Measurements from ENCODE around the gene CAMLG. TPM values are rescaled to one million over a fixed set of nuclear protein-coding genes. Genes with fewer than 3 reads are reported as not detected.

Gene CAMLG
- total RNA-seq, 1 donor from 2014 or later: 27.0 TPM

DNA sequence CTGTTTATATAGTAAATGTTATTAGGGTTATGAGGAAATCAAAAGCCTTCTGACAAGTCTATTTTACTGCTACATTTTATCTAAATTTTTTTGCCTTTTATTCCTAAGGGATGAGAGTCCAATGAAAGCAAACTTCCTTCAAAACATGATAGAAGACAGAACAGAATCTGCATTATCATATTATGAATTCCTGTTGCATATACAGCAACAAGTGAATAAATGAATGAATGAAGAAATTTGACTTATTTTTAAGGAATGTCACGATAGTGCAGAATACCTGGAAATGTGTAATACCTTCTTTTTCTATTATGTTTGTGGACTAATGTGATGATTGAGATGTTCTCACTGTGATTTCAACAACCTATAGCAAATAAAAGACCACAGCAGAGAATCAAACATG is 13.5 kb upstream of the CAMLG start:
- Histone ChIP-seq H3K36me3 (peaks cover 59% of the 10 kb centered on the region), H3K27ac (no peak overlapping the region), H3K4me1 (no peaks in the 10 kb centered on the region), H3K9me3 (no peaks in the 10 kb centered on the region), H3K27me3 (no peaks in the 10 kb centered on the region), H3K4me3 (no peak overlapping the region)
- DNase-seq (no peak), ATAC-seq (no peak)
- intact Hi-C loops (cut with DNase I): no loop called here
- TF ChIP-seq, protein P1, sequence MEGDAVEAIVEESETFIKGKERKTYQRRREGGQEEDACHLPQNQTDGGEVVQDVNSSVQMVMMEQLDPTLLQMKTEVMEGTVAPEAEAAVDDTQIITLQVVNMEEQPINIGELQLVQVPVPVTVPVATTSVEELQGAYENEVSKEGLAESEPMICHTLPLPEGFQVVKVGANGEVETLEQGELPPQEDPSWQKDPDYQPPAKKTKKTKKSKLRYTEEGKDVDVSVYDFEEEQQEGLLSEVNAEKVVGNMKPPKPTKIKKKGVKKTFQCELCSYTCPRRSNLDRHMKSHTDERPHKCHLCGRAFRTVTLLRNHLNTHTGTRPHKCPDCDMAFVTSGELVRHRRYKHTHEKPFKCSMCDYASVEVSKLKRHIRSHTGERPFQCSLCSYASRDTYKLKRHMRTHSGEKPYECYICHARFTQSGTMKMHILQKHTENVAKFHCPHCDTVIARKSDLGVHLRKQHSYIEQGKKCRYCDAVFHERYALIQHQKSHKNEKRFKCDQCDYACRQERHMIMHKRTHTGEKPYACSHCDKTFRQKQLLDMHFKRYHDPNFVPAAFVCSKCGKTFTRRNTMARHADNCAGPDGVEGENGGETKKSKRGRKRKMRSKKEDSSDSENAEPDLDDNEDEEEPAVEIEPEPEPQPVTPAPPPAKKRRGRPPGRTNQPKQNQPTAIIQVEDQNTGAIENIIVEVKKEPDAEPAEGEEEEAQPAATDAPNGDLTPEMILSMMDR (IDR thresholded peaks at IDR 0.05): no peak

DNA sequence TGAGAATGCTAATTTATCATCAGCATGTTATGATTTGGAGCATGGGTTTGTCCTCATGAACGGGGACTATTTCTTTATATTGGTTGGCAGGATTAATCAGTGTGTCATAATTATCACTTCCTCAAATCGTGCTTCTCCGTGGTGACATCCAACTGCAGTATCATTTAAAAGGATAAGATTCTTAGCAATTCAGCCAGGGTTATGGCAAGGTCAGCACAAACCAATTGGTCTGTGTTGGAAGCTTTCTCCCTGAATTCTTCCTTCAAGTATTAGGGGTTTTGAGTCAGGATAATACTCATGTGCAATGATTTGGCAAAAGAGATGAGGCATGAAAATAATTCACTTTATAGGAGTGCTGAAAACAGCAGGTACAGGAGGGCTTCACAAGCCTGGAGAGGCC is 5.5 kb upstream of the CAMLG start:
- intact Hi-C loops (cut with DNase I): no loop called here
- H3K27ac ChIP-seq: no peak overlapping the region
- no peak overlapping the region for H3K4me3 ChIP-seq
- H3K36me3 ChIP-seq: no peaks in the 10 kb centered on the region
- H3K9me3 ChIP-seq: no peaks in the 10 kb centered on the region
- DNase-seq: no peak
- ATAC-seq: no peak
- H3K27me3 ChIP-seq: no peaks in the 10 kb centered on the region
- H3K4me1 ChIP-seq: no peaks in the 10 kb centered on the region
- TF ChIP-seq, protein P1 (IDR thresholded peaks at IDR 0.05): no peak

DNA sequence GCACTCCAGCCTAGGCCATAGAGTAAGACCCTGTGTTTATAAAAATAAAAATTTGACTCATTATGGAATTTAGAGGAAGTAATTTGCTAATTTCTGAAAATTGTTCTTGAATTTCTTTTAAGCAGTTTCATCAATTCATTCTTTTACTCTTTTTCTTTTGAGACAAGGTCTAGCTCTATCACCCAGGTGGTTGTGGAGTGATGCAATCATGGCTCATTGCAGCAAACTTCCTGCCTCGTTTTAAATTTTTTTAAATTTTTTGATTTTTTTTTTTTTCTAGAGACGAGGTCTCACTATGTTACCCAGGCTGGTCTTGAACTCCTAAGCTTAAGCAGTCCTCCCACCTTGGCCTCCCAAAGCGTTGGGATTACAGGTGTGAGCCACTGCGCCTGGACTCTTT is 3.1 kb upstream of the CAMLG start:
- intact Hi-C loops (cut with DNase I): no loop called here
- Histone ChIP-seq H3K36me3 (no peaks in the 10 kb centered on the region), H3K4me1 (peaks cover 10% of the 10 kb centered on the region), H3K27ac (no peak overlapping the region), H3K9me3 (no peaks in the 10 kb centered on the region), H3K27me3 (no peaks in the 10 kb centered on the region), H3K4me3 (no peak overlapping the region)
- ATAC-seq (no peak), DNase-seq (no peak)
- TF ChIP-seq, protein P1 (IDR thresholded peaks at IDR 0.05): no peak

DNA sequence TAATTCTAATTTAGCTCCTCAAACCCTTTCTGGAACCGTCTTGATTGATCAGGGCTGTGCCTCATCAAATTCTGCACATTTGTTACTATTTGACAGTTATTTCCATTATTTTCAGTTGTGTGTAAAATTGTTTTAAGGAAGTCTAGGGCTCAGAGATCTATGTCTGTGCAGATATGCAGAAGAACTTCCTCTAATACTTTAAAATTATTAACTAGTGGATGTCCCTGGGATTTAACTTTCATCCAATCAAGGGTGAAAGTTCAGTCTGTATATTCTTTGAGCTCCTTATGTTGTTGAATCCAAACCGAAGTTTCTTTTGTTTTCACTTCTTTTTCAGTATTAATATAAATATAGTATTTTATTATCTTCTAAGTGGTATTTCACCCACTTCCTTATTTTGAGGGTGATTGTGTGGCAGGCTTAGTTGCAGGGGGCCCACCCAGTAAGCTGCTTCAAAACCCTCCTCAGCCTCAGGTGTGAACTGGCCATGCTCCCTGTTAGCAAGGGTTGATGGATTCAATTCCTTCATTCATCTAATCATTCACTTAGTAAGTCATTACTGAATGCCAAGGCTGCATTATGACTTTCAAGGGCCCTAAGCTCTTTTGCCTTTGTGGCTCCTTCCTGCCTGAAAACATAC is 2.1 kb upstream of the CAMLG start:
- TF ChIP-seq, protein P1 (IDR thresholded peaks at IDR 0.05): no peak
- no peak overlapping the region for H3K4me3 ChIP-seq
- H3K27me3 ChIP-seq: no peaks in the 10 kb centered on the region
- H3K36me3 ChIP-seq: no peaks in the 10 kb centered on the region
- H3K4me1 ChIP-seq: peaks cover 15% of the 10 kb centered on the region
- H3K9me3 ChIP-seq: no peaks in the 10 kb centered on the region
- intact Hi-C loops (cut with DNase I): no loop called here
- H3K27ac ChIP-seq: peak overlapping the region; percentile 34
- no peak for DNase-seq
- no peak for ATAC-seq

DNA sequence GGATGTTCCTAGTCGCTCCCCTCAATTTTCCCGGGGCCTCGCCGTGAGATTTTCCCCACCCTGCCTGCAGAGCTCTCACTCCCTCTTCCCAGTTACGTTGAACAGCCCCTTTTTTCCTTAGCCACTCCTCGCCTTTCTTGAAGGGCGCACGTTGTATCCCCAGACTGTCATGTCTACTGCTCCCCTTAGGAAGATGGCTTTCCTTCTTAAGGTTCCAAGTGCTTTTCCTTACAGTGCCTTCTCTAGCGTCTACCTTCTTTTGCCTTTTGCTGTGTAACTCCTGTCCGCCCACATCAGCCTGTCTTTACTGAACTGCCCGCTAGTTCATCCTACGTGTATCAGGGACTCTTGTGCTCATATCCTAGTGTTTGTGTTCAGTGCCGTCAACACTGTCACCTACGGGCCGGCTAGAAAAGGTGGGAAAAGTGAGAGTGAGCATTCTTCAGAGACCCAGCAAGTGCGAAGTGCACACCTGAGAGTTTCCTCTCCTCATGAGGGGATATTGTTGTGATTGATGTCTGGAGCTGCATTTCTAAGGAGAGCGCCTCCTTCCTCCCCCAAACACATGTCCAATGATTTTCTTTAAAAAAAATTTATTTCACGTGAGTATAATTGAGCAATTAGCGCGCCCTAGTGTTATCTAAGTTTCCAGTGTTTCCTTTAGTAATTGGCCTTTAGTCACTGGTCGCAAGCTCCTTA is 764 bp downstream of the CAMLG start:
- no peaks in the 10 kb centered on the region for H3K9me3 ChIP-seq
- peaks cover 18% of the 10 kb centered on the region for H3K36me3 ChIP-seq
- intact Hi-C loops (cut with DNase I): no loop called here
- ATAC-seq: peak; percentile 7
- peak overlapping the region; percentile 95 for H3K27ac ChIP-seq
- peak; percentile 47 for DNase-seq
- H3K4me1 ChIP-seq: peaks cover 15% of the 10 kb centered on the region
- TF ChIP-seq, protein P1 (IDR thresholded peaks at IDR 0.05): peak; percentile 10
- H3K27me3 ChIP-seq: no peaks in the 10 kb centered on the region
- peak overlapping the region; percentile 60 for H3K4me3 ChIP-seq
